ENCODE results near the gene RIN2. TPM values are rescaled to one million over a fixed set of nuclear protein-coding genes. Genes with fewer than 3 reads are reported as not detected.

Gene RIN2
- total RNA-seq, 2 donors from 2014 or later = 17.0 to 19.6 TPM

- TF ChIP-seq CTCF (conservative IDR thresholded peaks at IDR 0.05) = no peak
- no peaks in the 10 kb centered on the region for H3K4me1 ChIP-seq (ENCODE audit: control insufficient read depth, insufficient read depth, low read length)
- H3K27me3 ChIP-seq (ENCODE audit: control insufficient read depth, insufficient read depth, low read length, poor library complexity, severe bottlenecking) = no peaks in the 10 kb centered on the region
- Mint-ChIP-seq H3K27me3 (ENCODE audit: insufficient read depth) (no peaks in the 10 kb centered on the region), H3K4me1 (peaks cover 13% of the 10 kb centered on the region), H3K27ac (no peak overlapping the region), H3K9me3 (no peaks in the 10 kb centered on the region), H3K4me3 (no peak overlapping the region), H3K36me3 (ENCODE audit: low read depth) (no peaks in the 10 kb centered on the region)
- no peaks in the 10 kb centered on the region for H3K36me3 ChIP-seq (ENCODE audit: control insufficient read depth, insufficient read depth, low read length)
- WGBS, 2 experiments (ENCODE audit: insufficient coverage in 1 of 2, insufficient read length in 1 of 2) = 87 to 88% methylated on average over 5 of the region's 5 CpGs
- no peak overlapping the region for H3K27ac ChIP-seq (ENCODE audit: low read depth, low read length)
- no peaks in the 10 kb centered on the region for H3K9me3 ChIP-seq (ENCODE audit: control insufficient read depth, low read length)
- H3K9ac ChIP-seq (ENCODE audit: extremely low read depth, low read length, poor library complexity, severe bottlenecking) = no peak overlapping the region
- no peak overlapping the region for H3K4me3 ChIP-seq (ENCODE audit: low read length)
- DNase-seq = no peak
These were observed 22.2 kb downstream of the RIN2 start for GRCh38 chr20:19780261-19780660.

GRCh38 chr20:19781235-19781634 lies 23.2 kb downstream of the RIN2 start:
- Histone ChIP-seq H3K4me1 (ENCODE audit: control insufficient read depth, insufficient read depth, low read length) (no peaks in the 10 kb centered on the region), H3K9me3 (ENCODE audit: control insufficient read depth, low read length) (no peaks in the 10 kb centered on the region), H3K27ac (ENCODE audit: low read depth, low read length) (no peak overlapping the region), H3K9ac (ENCODE audit: extremely low read depth, low read length, poor library complexity, severe bottlenecking) (no peak overlapping the region), H3K27me3 (ENCODE audit: control insufficient read depth, insufficient read depth, low read length, poor library complexity, severe bottlenecking) (no peaks in the 10 kb centered on the region), H3K4me3 (ENCODE audit: low read length) (no peak overlapping the region), H3K36me3 (ENCODE audit: control insufficient read depth, insufficient read depth, low read length) (no peaks in the 10 kb centered on the region)
- Mint-ChIP-seq H3K36me3 (ENCODE audit: low read depth) (no peaks in the 10 kb centered on the region), H3K4me1 (peaks cover 15% of the 10 kb centered on the region), H3K27ac (no peak overlapping the region), H3K27me3 (ENCODE audit: insufficient read depth) (no peaks in the 10 kb centered on the region), H3K9me3 (no peaks in the 10 kb centered on the region), H3K4me3 (no peak overlapping the region)
- 88% methylated on average over 6 to 7 of the region's 7 CpGs for WGBS, 2 experiments (ENCODE audit: insufficient coverage in 1 of 2, insufficient read length in 1 of 2)
- TF ChIP-seq CTCF (conservative IDR thresholded peaks at IDR 0.05) = no peak
- no peak for DNase-seq

- no peak for DNase-seq
- Histone ChIP-seq H3K4me1 (ENCODE audit: control insufficient read depth, insufficient read depth, low read length) (peaks cover 2% of the 10 kb centered on the region), H3K9ac (ENCODE audit: extremely low read depth, low read length, poor library complexity, severe bottlenecking) (no peak overlapping the region), H3K9me3 (ENCODE audit: control insufficient read depth, low read length) (no peaks in the 10 kb centered on the region), H3K36me3 (ENCODE audit: control insufficient read depth, insufficient read depth, low read length) (no peaks in the 10 kb centered on the region), H3K27me3 (ENCODE audit: control insufficient read depth, insufficient read depth, low read length, poor library complexity, severe bottlenecking) (no peaks in the 10 kb centered on the region), H3K27ac (ENCODE audit: low read depth, low read length) (no peak overlapping the region), H3K4me3 (ENCODE audit: low read length) (no peak overlapping the region)
- Mint-ChIP-seq H3K9me3 (no peaks in the 10 kb centered on the region), H3K4me1 (peaks cover 18% of the 10 kb centered on the region), H3K27ac (no peak overlapping the region), H3K4me3 (no peak overlapping the region), H3K36me3 (ENCODE audit: low read depth) (no peaks in the 10 kb centered on the region), H3K27me3 (ENCODE audit: insufficient read depth) (no peaks in the 10 kb centered on the region)
- WGBS, 2 experiments (ENCODE audit: insufficient coverage in 1 of 2, insufficient read length in 1 of 2) = 71 to 91% methylated on average over 1 to 3 of the region's 3 CpGs
- no peak for TF ChIP-seq CTCF (conservative IDR thresholded peaks at IDR 0.05)
These were observed 24.6 kb downstream of the RIN2 start for GRCh38 chr20:19782669-19783068.
